T-cell (primary cell): ENCODE measurements around the gene RBBP6. TPM values are rescaled to one million over a fixed set of nuclear protein-coding genes. Genes with fewer than 3 reads are reported as not detected.

Source experiments
- ATAC-seq, 4 experiments: fragments of 200-7000 bp in 3 of 4; fragments of 150-1000 bp in 1 of 4; cut with Tn5 transposase; replicated peaks in 1 of 4; 1 replicate in 3 of 4; 2 replicates in 1 of 4; pipeline ENCODE4 v1.10.0; 2021; ENCODE audit warnings: moderate library complexity in 3 of 4, mild to moderate bottlenecking in 2 of 4, moderate number of reproducible peaks in 1 of 4
- CTCF ChIA-PET, 2 donors: fragments of 300-600 bp; sonication (Branson Sonifier 250); formaldehyde crosslinking; loops; one replicate each; lab custom pipeline; 2022; ENCODE audit warnings: antibody characterized with exemption in 2 of 2; lab: Charles Lee
- POLR2A ChIA-PET, 2 donors: fragments of 300-600 bp; sonication (Branson Sonifier 250); formaldehyde crosslinking; loops; one replicate each; lab custom pipeline; 2022; ENCODE audit warnings: antibody characterized with exemption in 2 of 2; lab: Charles Lee
- DNase-seq, 35 experiments: peaks; one replicate each; pipeline versions ENCODE4 v3.0.0 to v3.0.0-alpha.2; 2013 to 2023
- H3K27ac ChIP-seq: one replicate; pipeline ENCODE4 v1.5.1; 2013; ENCODE audit warnings: low read length
- H3K27me3 ChIP-seq, 2 experiments: replicated peaks in 1 of 2; 1 replicate in 1 of 2; 2 replicates in 1 of 2; pipeline versions ENCODE4 v1.6.1 to v1.7.0; 2013; ENCODE audit warnings: low read length in 1 of 2, mixed read lengths in 1 of 2; ENCODE audit not compliant: control insufficient read depth in 2 of 2, insufficient read depth in 2 of 2; ENCODE audit errors: extremely low read depth in 1 of 2
- H3K36me3 ChIP-seq, 2 donors: 1 replicate in 1 of 2; 2 replicates in 1 of 2; pipeline versions ENCODE4 v1.6.1 to v1.7.0; 2013; ENCODE audit warnings: low read length in 1 of 2; ENCODE audit not compliant: control insufficient read depth in 2 of 2, insufficient read depth in 1 of 2; ENCODE audit errors: extremely low read depth in 1 of 2
- H3K4me1 ChIP-seq, 2 experiments: 1 replicate in 1 of 2; 2 replicates in 1 of 2; pipeline versions ENCODE4 v1.6.1 to v1.7.0; 2013; ENCODE audit warnings: low read length in 2 of 2, mixed read lengths in 1 of 2; ENCODE audit not compliant: insufficient read depth in 2 of 2, control insufficient read depth in 1 of 2; ENCODE audit errors: extremely low read depth in 1 of 2
- H3K4me3 ChIP-seq, 2 donors: 1 replicate in 1 of 2; 2 replicates in 1 of 2; pipeline versions ENCODE4 v1.5.1 to v1.7.0; 2013; ENCODE audit warnings: mild to moderate bottlenecking in 2 of 2, low read length in 1 of 2, moderate library complexity in 1 of 2; ENCODE audit not compliant: control insufficient read depth in 1 of 2; ENCODE audit errors: extremely low read depth in 1 of 2
- H3K9me3 ChIP-seq: 2 replicates; pipeline ENCODE4 v1.7.0; 2013
- H3K27ac Mint-ChIP-seq, 2 donors: one replicate each; pipeline ENCODE4 v1.8.0; 2020 to 2021; ENCODE audit warnings: mild to moderate bottlenecking in 2 of 2, mixed read lengths in 2 of 2
- H3K27me3 Mint-ChIP-seq, 2 donors: one replicate each; pipeline ENCODE4 v1.8.0; 2021 to 2022; ENCODE audit warnings: mixed read lengths in 2 of 2
- H3K36me3 Mint-ChIP-seq: one replicate; pipeline ENCODE4 v1.8.0; 2021; ENCODE audit warnings: mixed read lengths
- H3K4me1 Mint-ChIP-seq, 3 donors: one replicate each; pipeline ENCODE4 v1.8.0; 2020 to 2022; ENCODE audit warnings: mixed read lengths in 3 of 3, mild to moderate bottlenecking in 1 of 3
- H3K4me3 Mint-ChIP-seq, 3 donors: one replicate each; pipeline ENCODE4 v1.8.0; 2020 to 2022; ENCODE audit warnings: mild to moderate bottlenecking in 3 of 3, mixed read lengths in 3 of 3, moderate library complexity in 3 of 3
- H3K9me3 Mint-ChIP-seq, 3 donors: one replicate each; pipeline ENCODE4 v1.8.0; 2020 to 2022; ENCODE audit warnings: mixed read lengths in 3 of 3
- WGBS: methylation state at CpG from one replicate; pipeline ENCODE4 v1.1.5; 2013; ENCODE audit warnings: missing lambda C conversion rate; ENCODE audit not compliant: insufficient coverage; 5-methylcytosine and 5-hydroxymethylcytosine counted together
- total RNA-seq, 35 experiments: library from RNA in 6 of 35; stranded (reverse) in 6 of 35; fragments of 120-200 nt in 1 of 35; gene quantifications; one replicate each; pipeline versions ENCODE4 v1.2.1 to v1.2.4 and lab custom pipeline; 2013 to 2026

Gene RBBP6
- total RNA-seq, 5 donors from 2014 or later (not counting 1 experiment from before 2014, with no cell fraction given), result 80.5 to 130 (median 91.9) TPM

- Mint-ChIP-seq H3K4me3 (no peak overlapping the region), H3K27ac (no peak overlapping the region), H3K36me3 (no peaks in the 10 kb centered on the region), H3K9me3 (no peaks in the 10 kb centered on the region), H3K27me3 (peaks cover 0 to 2% of the 10 kb centered on the region in 2 donors), H3K4me1 (no peaks in the 10 kb centered on the region)
- peaks cover 0 to 10% of the 10 kb centered on the region in 2 experiments for H3K27me3 ChIP-seq
- ChIA-PET POLR2A (interaction anchor here (0.7 kb wide), 2 partner anchors 24 to 437 kb away, joined by 7 to 9 read pairs; no protein-coding TSS in a partner anchor), CTCF (no interaction called here)
- ATAC-seq (no peak), DNase-seq (no peak)
- H3K4me1 ChIP-seq, result no peaks in the 10 kb centered on the region
- H3K36me3 ChIP-seq, result no peaks in the 10 kb centered on the region
- H3K27ac ChIP-seq, result no peak overlapping the region
- H3K9me3 ChIP-seq, result no peaks in the 10 kb centered on the region
- 95% methylated on average over 2 of the region's 9 CpGs for WGBS
- no peak overlapping the region for H3K4me3 ChIP-seq
Observed at GRCh38 chr16:24526701-24527495, 12.5 kb upstream of the RBBP6 start.

DNA sequence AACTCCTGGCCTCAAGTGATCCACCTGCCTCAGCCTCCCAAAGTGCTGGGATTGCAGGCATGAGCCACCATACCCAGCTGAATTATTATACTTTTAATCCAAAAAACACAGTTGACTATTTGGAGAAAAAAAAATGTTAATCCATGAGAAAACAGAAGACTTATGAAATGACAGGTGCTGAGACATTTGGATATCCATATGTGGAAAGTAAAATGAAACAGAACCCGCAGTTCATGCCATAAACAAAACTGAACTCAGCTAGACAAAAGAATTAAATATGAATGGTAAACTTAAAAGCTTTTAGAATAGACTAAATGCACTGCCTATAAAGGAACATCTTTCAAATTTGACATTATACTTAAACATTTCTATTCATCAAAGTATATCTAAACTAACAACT lies 8.2 kb upstream of the RBBP6 start:
- no peak overlapping the region for H3K27ac ChIP-seq
- no peaks in the 10 kb centered on the region for H3K36me3 Mint-ChIP-seq

GRCh38 chr16:24534620-24535019 lies 4.7 kb upstream of the RBBP6 start:
- H3K36me3 Mint-ChIP-seq, result peaks cover 2% of the 10 kb centered on the region
- POLR2A ChIA-PET, result interaction anchor here in 1 of 2 donors (0.6 kb wide), 1 partner anchor 196 kb away, joined by 6 read pairs; no protein-coding TSS in a partner anchor
- peaks cover 0 to 2% of the 10 kb centered on the region in 2 donors for H3K27me3 Mint-ChIP-seq
- H3K4me3 ChIP-seq, result no peak overlapping the region
- no peaks in the 10 kb centered on the region for H3K9me3 ChIP-seq
- H3K4me1 Mint-ChIP-seq, result peaks cover 0 to 5% (median 2%) of the 10 kb centered on the region in 3 donors
- no peak overlapping the region for H3K27ac ChIP-seq
- DNase-seq (no peak), ATAC-seq (no peak)
- no peaks in the 10 kb centered on the region for H3K36me3 ChIP-seq
- H3K27me3 ChIP-seq, result peaks cover 0 to 4% of the 10 kb centered on the region in 2 experiments
- no peak overlapping the region for H3K4me3 Mint-ChIP-seq
- peaks cover 4 to 7% of the 10 kb centered on the region in 2 experiments for H3K4me1 ChIP-seq
- H3K27ac Mint-ChIP-seq, result no peak overlapping the region
- no peaks in the 10 kb centered on the region for H3K9me3 Mint-ChIP-seq
- CTCF ChIA-PET, result interaction anchor here in 1 of 2 donors (0.6 kb wide), 1 partner anchor 19 kb away, joined by 3 read pairs; no protein-coding TSS in a partner anchor

More for the DNA sequence above, 8.2 kb upstream of the RBBP6 start:
- no peaks in the 10 kb centered on the region for H3K4me1 ChIP-seq
- DNase-seq (no peak), ATAC-seq (no peak)
- H3K9me3 Mint-ChIP-seq, result no peaks in the 10 kb centered on the region
- H3K27me3 ChIP-seq, result peaks cover 0 to 12% of the 10 kb centered on the region in 2 experiments
- H3K9me3 ChIP-seq, result no peaks in the 10 kb centered on the region
- no peak overlapping the region for H3K4me3 Mint-ChIP-seq
- ChIA-PET CTCF (no interaction called here), POLR2A (no interaction called here)
- H3K36me3 ChIP-seq, result no peaks in the 10 kb centered on the region
- H3K27ac Mint-ChIP-seq, result no peak overlapping the region
- H3K4me1 Mint-ChIP-seq, result no peaks in the 10 kb centered on the region
- no peak overlapping the region for H3K4me3 ChIP-seq
- H3K27me3 Mint-ChIP-seq, result peaks cover 0 to 4% of the 10 kb centered on the region in 2 donors
- WGBS, result no CpG with 5 or more reads among the region's 1 CpG

- no CpG with 5 or more reads among the region's 4 CpGs for WGBS
- no peak for DNase-seq
- CTCF ChIA-PET, result no interaction called here
Observed at GRCh38 chr16:24535827-24536226, 3.5 kb upstream of the RBBP6 start.

DNA sequence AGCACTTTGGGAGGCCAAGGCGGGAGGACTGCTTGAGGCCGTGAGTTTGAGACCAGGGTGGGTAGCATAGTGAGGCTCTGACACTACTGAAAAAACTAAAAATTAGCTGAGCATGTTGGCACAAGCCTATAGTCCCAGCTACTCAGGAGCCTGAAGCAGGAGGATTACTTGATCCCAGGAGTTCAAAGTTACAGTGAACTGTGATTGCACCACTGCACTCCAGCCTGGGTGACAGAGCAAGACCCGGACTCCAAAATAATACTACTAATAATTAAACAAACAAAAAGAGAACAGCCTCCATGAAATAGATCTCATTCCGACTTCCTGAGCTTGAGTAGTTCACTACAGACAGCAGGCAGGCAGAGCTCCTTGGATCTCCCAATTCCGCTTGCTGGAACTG lies 2.7 kb upstream of the RBBP6 start:
- Histone ChIP-seq H3K27ac (no peak overlapping the region), H3K9me3 (no peaks in the 10 kb centered on the region), H3K4me1 (peaks cover 7 to 9% of the 10 kb centered on the region in 2 experiments), H3K27me3 (peaks cover 0 to 2% of the 10 kb centered on the region in 2 experiments), H3K4me3 (no peak overlapping the region), H3K36me3 (no peaks in the 10 kb centered on the region)
- no peaks in the 10 kb centered on the region for H3K9me3 Mint-ChIP-seq
- 100% methylated on average over 3 of the region's 5 CpGs for WGBS
- H3K4me1 Mint-ChIP-seq, result peaks cover 8 to 13% (median 13%) of the 10 kb centered on the region in 3 donors
- H3K36me3 Mint-ChIP-seq, result peaks cover 5% of the 10 kb centered on the region
- CTCF ChIA-PET, result no interaction called here
- POLR2A ChIA-PET, result no interaction called here
- peaks cover 0 to 2% of the 10 kb centered on the region in 2 donors for H3K27me3 Mint-ChIP-seq
- no peak for ATAC-seq
- no peak overlapping the region for H3K4me3 Mint-ChIP-seq
- no peak for DNase-seq
- H3K27ac Mint-ChIP-seq, result no peak overlapping the region

More at GRCh38 chr16:24535827-24536226, 3.5 kb upstream of the RBBP6 start:
- Histone ChIP-seq H3K4me3 (no peak overlapping the region), H3K4me1 (peaks cover 4 to 7% of the 10 kb centered on the region in 2 experiments), H3K27ac (no peak overlapping the region), H3K9me3 (no peaks in the 10 kb centered on the region), H3K27me3 (peaks cover 0 to 2% of the 10 kb centered on the region in 2 experiments), H3K36me3 (no peaks in the 10 kb centered on the region)
- Mint-ChIP-seq H3K27ac (no peak overlapping the region), H3K27me3 (peaks cover 0 to 2% of the 10 kb centered on the region in 2 donors), H3K9me3 (no peaks in the 10 kb centered on the region), H3K36me3 (peaks cover 2% of the 10 kb centered on the region), H3K4me1 (peaks cover 2 to 6% (median 5%) of the 10 kb centered on the region in 3 donors), H3K4me3 (no peak overlapping the region)
- POLR2A ChIA-PET, result interaction anchor here in 1 of 2 donors (0.7 kb wide), 1 partner anchor 13 kb away, joined by 3 read pairs; no protein-coding TSS in a partner anchor
- no peak for ATAC-seq

DNA sequence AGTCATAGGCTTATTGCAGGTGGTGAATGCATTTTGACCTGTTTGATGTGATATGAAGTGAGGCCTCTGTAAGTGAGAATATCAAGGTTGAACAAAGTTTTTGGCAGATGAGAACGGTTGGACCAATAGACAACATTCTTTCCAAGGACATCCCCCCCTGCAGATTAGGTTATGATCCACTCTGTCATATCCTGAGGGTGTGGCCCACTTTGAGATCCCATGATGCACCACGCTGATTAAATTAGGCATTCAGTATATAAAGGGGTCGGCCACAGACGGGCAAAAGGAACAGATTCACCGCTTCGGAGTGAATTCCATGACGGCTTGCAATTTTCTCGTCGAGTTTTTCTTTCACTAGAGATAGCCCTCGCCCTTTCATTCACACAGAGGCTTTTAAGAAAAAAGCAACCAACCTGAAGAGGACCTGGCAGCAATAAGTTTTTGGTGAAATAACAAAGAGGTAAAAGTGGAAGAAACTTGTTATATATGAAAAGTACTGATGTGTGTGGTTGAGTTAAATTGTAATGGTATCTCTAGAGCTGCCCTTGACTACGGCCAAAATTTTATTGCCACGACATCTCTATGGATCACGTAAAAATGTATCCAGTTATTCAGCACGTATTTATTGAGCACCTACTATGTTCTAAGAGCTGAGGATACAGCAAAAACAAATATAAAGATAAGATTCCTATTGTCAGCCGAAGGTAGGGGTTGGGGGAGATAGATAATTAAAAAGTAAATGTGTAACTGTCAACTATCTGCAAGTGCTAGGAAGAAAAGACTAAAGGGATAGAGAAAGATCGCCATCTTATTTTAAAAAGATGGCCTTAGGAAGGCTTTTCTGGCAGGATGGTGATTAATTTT lies 1.7 kb upstream of the RBBP6 start:
- Histone ChIP-seq H3K27me3 (peaks cover 0 to 2% of the 10 kb centered on the region in 2 experiments), H3K27ac (no peak overlapping the region), H3K36me3 (no peaks in the 10 kb centered on the region), H3K9me3 (no peaks in the 10 kb centered on the region), H3K4me3 (no peak overlapping the region), H3K4me1 (peaks cover 12 to 17% of the 10 kb centered on the region in 2 experiments)
- H3K27me3 Mint-ChIP-seq, result no peaks in the 10 kb centered on the region
- H3K4me3 Mint-ChIP-seq, result peak overlapping the region; percentile 47 to 99 (median 49)
- POLR2A ChIA-PET, result interaction anchor here in 1 of 2 donors (0.6 kb wide), 1 partner anchor 190 kb away, joined by 4 read pairs; no protein-coding TSS in a partner anchor
- no peak overlapping the region for H3K27ac Mint-ChIP-seq
- DNase-seq, result peak in 3 of 35 experiments; percentile 4 to 23 (median 10)
- peaks cover 10% of the 10 kb centered on the region for H3K36me3 Mint-ChIP-seq
- CTCF ChIA-PET, result interaction anchor here in 1 of 2 donors (1.0 to 1.5 kb wide), 3 partner anchors 9 to 16 kb away, joined by 3 to 7 read pairs (median 3); no protein-coding TSS in a partner anchor
- no peak for ATAC-seq
- peaks cover 17 to 24% (median 22%) of the 10 kb centered on the region in 3 donors for H3K4me1 Mint-ChIP-seq
- no peaks in the 10 kb centered on the region for H3K9me3 Mint-ChIP-seq
- 80% methylated on average over 3 of the region's 16 CpGs for WGBS
